Gastroesophageal sphincter (tissue), 3 donors: ENCODE results near the gene TRIM54.

Source experiments
- EP300 ChIP-seq: sonication (generic); formaldehyde crosslinking; IDR thresholded peaks from one replicate; pipeline ENCODE4 v1.6.1; 2017; ENCODE audit warnings: antibody characterized with exemption, mild to moderate bottlenecking
- POLR2A ChIP-seq, 2 donors: fragments of 450-650 bp; IDR thresholded peaks; one replicate each; pipeline ENCODE4 v1.6.1; 2017; ENCODE audit warnings: antibody characterized with exemption in 2 of 2, mild to moderate bottlenecking in 2 of 2, moderate library complexity in 1 of 2
- TF ChIP-seq, protein P1 (sequence below), 4 experiments: fragments of 200-600 bp in 2 of 4; fragments of 450-650 bp in 2 of 4; sonication (generic) in 1 of 4; IDR thresholded peaks; one replicate each; pipeline ENCODE4 v1.5.1; 2017 to 2019; ENCODE audit warnings: antibody characterized with exemption in 4 of 4, mild to moderate bottlenecking in 2 of 4, moderate library complexity in 2 of 4

DNA sequence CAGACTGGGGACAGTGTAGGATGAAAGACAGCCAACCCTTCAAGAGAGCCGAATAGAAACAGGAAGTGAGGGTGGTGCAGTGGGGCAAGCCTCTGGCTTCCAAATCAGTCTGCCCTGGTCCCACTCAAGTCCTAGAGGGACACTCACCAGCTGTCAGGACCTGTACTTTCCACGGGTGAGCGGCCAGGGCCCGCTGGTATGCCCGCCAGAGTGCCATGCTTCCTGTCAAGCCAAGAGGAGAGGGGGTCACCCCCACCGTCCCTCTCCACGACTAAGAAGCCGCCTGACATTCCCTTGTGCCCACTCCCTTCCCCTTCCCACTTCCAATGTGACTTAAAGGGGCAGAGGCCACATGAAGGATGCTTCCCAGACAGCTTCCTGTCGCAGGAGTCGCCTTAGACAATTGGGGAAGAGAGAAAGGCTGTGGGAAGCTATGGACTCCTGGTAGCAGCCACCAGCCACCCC, 40.1 kb downstream of the TRIM54 start:
- no peak for TF ChIP-seq POLR2A (IDR thresholded peaks at IDR 0.05)
- TF ChIP-seq, protein P1, sequence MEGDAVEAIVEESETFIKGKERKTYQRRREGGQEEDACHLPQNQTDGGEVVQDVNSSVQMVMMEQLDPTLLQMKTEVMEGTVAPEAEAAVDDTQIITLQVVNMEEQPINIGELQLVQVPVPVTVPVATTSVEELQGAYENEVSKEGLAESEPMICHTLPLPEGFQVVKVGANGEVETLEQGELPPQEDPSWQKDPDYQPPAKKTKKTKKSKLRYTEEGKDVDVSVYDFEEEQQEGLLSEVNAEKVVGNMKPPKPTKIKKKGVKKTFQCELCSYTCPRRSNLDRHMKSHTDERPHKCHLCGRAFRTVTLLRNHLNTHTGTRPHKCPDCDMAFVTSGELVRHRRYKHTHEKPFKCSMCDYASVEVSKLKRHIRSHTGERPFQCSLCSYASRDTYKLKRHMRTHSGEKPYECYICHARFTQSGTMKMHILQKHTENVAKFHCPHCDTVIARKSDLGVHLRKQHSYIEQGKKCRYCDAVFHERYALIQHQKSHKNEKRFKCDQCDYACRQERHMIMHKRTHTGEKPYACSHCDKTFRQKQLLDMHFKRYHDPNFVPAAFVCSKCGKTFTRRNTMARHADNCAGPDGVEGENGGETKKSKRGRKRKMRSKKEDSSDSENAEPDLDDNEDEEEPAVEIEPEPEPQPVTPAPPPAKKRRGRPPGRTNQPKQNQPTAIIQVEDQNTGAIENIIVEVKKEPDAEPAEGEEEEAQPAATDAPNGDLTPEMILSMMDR (IDR thresholded peaks at IDR 0.05) = no peak
- no peak for TF ChIP-seq EP300
